ENCODE data around the gene TMCO4. TPM values are rescaled to one million over a fixed set of nuclear protein-coding genes. Genes with fewer than 3 reads are reported as not detected.

TMCO4 gene
- total RNA-seq, 2 experiments from 2014 or later: 13.2 to 15.6 TPM

DNA sequence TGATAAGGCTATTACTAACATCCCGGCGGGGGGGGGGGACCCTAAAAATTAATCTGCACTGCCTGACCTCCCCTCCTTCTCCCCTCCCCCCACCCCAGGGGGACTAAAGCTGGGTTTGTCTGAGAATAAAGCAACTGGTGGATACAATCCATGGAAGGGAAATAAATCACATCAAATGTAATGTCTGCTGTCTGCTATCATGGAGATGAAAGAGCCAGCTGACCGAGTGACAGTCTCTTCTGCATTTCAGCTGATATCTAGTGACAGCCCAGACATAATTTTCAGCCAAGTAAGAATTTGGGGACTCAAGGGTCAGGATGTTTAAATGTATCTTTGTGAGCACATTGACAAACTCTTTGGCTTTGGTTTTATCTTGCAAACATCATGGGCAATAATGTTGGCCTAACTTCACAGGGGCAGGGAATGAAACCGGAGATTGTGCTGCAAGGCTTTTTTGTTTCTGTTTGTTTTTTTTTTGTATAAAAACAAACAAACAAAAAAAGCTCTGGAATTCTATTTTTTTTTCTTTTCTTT is 90.4 kb downstream of the TMCO4 start:
- CTCF ChIA-PET: interaction anchor here (9.4 kb wide), 1 partner anchor 47 kb away, joined by 151 read pairs; the partner anchor contains the start of gene HTR6
- ATAC-seq (no peak), DNase-seq (no peak)
- no peaks in the 10 kb centered on the region for H3K27me3 Mint-ChIP-seq
- peak overlapping the region; percentile 60 for H3K27ac Mint-ChIP-seq
- POLR2A ChIA-PET: no interaction called here
- H3K4me3 Mint-ChIP-seq: no peak overlapping the region
- H3K36me3 Mint-ChIP-seq (ENCODE audit: low read depth): peaks cover 18% of the 10 kb centered on the region
- intact Hi-C loops (cut with DNase I, micrococcal nuclease): no loop called here
- no peaks in the 10 kb centered on the region for H3K9me3 Mint-ChIP-seq (ENCODE audit: low read depth)
- H3K4me1 Mint-ChIP-seq: peaks cover 39% of the 10 kb centered on the region

DNA sequence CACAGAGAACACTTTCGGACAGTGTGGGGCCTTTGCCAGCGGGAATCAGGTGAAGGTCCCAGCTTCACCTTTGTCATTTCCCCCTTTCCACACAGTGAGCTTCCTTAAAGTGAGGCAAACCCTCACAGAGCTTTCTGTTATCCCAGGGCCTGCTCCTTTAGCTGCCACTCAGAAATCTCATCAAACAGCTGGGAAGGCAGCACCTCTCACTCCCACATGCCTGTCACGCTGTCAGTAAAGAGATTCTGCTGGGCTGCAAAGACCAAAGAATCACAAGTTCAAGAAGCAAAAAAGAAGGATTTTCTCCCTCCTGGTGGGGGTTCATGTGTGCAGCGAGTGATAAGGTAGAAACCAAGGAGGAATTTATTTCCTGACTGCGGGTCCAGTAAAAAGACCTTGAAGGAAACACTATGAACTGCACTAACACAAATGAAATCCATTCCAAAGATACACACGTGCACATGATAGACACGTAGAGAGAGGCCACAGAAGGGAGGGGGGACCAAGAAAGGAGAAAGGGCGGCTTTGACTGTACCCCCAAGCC is 91.1 kb downstream of the TMCO4 start:
- Mint-ChIP-seq H3K9me3 (ENCODE audit: low read depth) (no peaks in the 10 kb centered on the region), H3K36me3 (ENCODE audit: low read depth) (peaks cover 18% of the 10 kb centered on the region), H3K4me3 (no peak overlapping the region), H3K27ac (peak overlapping the region; percentile 68), H3K27me3 (no peaks in the 10 kb centered on the region), H3K4me1 (peaks cover 46% of the 10 kb centered on the region)
- ATAC-seq (no peak), DNase-seq (no peak)
- POLR2A ChIA-PET: no interaction called here
- CTCF ChIA-PET: interaction anchor here (0.6 to 9.4 kb wide), 2 partner anchors 47 to 66 kb away, joined by 5 to 151 read pairs; partner anchors contain the start of gene HTR6
- intact Hi-C loops (cut with DNase I, micrococcal nuclease): no loop called here

DNA sequence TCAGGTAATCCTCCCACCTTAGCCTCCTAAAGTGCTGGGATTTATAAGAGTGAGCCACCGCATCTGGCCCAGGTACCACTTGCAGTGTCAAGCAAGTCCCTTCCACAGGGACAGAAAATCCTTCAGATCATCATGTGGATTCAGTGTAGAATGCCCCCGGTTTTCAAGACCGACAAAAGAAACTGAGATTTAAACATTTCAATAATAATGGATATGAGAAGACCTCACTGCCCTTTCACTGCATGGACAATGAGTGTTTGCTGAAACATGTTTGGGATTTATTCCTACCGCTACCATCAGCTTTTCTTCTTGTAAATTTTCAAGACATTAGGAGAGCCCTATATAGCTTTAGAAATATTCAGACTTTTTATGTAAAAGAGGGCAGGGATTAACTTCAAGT is 93.6 kb downstream of the TMCO4 start:
- DNase-seq: no peak
- Mint-ChIP-seq H3K36me3 (ENCODE audit: low read depth) (peaks cover 10% of the 10 kb centered on the region), H3K4me3 (no peak overlapping the region), H3K27me3 (no peaks in the 10 kb centered on the region), H3K9me3 (ENCODE audit: low read depth) (no peaks in the 10 kb centered on the region), H3K27ac (no peak overlapping the region), H3K4me1 (peaks cover 29% of the 10 kb centered on the region)
- no peak for ATAC-seq
- intact Hi-C loops (cut with DNase I, micrococcal nuclease): no loop called here
- CTCF ChIA-PET: interaction anchor here (0.6 to 9.4 kb wide), 7 partner anchors 8 to 515 kb away, joined by 3 to 151 read pairs (median 6); partner anchors contain the start of gene HTR6
- POLR2A ChIA-PET: interaction anchor here (0.6 kb wide), 1 partner anchor 444 kb away, joined by 4 read pairs; no protein-coding TSS in a partner anchor

DNA sequence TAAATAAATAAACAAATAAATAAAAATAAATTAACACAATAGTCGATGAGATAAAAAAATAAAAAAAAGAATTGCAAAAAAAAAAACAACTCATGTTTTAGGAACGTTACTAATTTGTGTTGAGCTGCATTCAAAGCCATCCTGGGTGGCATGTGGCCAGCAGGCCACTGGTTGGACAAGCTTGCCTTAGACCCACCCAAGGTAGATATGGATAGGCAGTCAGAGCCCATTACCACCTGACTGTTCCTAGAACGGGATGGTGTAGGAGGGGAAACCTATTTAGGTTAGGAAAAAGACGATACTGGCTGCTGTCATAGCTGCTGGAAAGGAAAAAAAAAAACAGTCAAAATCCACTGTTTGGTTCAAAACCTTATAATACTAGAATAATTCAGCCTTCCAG is 94.3 kb downstream of the TMCO4 start:
- ATAC-seq: no peak
- intact Hi-C loops (cut with DNase I, micrococcal nuclease): no loop called here
- ChIA-PET CTCF (interaction anchor here (0.6 to 9.4 kb wide), 11 partner anchors 10 to 1131 kb away, joined by 3 to 151 read pairs (median 5); partner anchors contain the start of gene HTR6), POLR2A (interaction anchor here (0.6 to 0.7 kb wide), 4 partner anchors 236 to 741 kb away, joined by 4 to 8 read pairs (median 6); no protein-coding TSS in a partner anchor)
- Mint-ChIP-seq H3K4me3 (no peak overlapping the region), H3K27me3 (no peaks in the 10 kb centered on the region), H3K36me3 (ENCODE audit: low read depth) (peaks cover 9% of the 10 kb centered on the region), H3K27ac (no peak overlapping the region), H3K4me1 (peaks cover 22% of the 10 kb centered on the region), H3K9me3 (ENCODE audit: low read depth) (no peaks in the 10 kb centered on the region)
- DNase-seq: no peak

DNA sequence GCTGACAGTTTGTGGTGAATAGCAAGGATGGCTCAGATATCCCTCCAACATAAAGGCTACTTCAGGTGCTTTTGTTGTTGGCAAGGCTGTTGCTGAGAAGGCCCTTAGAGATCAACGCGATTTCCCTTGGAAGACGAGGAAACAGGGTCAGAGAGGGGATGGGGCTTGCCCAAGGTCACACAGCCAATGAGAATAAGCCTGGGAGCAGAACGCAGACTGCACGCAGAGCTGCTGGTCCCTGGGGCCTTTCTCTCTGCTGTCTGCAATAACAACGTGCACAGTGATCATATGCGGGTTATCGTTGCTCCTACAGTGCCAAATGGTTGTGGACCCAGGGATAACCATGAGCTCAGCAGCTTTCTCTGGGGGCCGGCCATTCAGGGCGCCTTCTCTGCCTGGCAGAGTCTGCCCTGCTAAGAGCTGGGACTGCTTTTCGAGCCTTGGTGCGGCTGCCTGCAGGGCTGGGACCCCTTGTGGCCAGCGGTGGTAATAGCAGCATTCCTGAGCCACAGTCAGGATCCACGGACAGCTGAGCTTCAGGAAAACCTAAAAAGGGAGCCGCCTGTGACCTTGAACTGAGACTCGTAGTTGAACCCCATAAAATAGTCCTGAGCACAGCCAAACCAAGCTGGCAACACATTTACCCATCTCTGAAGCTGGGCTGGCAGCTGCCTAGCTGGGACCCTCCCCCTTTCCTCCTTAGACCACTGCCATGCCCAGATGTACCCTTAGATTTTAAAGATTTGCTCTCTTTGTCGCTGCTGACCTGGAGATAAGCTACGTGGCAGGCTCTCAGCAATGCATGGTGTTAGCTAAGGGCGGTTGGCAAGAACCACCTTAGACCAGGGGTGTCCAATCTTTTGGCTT is 95.2 kb downstream of the TMCO4 start:
- H3K27me3 Mint-ChIP-seq: no peaks in the 10 kb centered on the region
- ChIA-PET POLR2A (interaction anchor here (0.5 to 0.6 kb wide), 3 partner anchors 21 to 75 kb away, joined by 3 to 5 read pairs (median 3); no protein-coding TSS in a partner anchor), CTCF (interaction anchor here (0.6 to 9.4 kb wide), 32 partner anchors 8 to 1132 kb away, joined by 3 to 151 read pairs (median 4); partner anchors contain the start of gene HTR6)
- peaks cover 18% of the 10 kb centered on the region for H3K4me1 Mint-ChIP-seq
- H3K36me3 Mint-ChIP-seq (ENCODE audit: low read depth): peaks cover 11% of the 10 kb centered on the region
- no peak overlapping the region for H3K4me3 Mint-ChIP-seq
- intact Hi-C loops (cut with DNase I, micrococcal nuclease): loop anchor here (1.0 kb wide), 1 partner anchor 43 kb away; no protein-coding TSS in a partner anchor
- DNase-seq (peak; percentile 77), ATAC-seq (peak; percentile 75)
- no peak overlapping the region for H3K27ac Mint-ChIP-seq
- H3K9me3 Mint-ChIP-seq (ENCODE audit: low read depth): no peaks in the 10 kb centered on the region

DNA sequence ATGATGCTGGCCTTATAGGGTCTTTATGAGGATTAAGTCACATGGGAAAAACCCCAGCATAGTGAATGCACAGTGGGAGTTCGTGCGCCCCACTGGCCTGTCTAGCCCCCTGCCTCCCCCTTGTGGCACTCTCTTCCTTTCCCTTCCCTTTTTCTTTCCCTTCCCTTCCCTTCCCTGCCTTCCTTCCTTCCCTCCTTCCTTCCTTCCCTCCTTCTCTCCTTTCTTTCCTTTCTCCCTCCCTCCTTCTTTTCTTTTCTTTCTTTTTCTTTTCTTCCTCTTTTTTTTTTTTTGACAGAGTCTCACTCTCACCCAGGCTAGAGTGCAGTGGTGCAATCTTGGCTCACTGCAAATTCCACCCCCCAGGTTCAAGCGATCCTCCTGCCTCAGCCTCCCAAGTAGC is 96.4 kb downstream of the TMCO4 start:
- ATAC-seq: no peak
- ChIA-PET POLR2A (no interaction called here), CTCF (interaction anchor here (0.6 to 9.4 kb wide), 12 partner anchors 8 to 661 kb away, joined by 3 to 151 read pairs (median 4); partner anchors contain the start of gene HTR6)
- Mint-ChIP-seq H3K4me3 (no peak overlapping the region), H3K27ac (no peak overlapping the region), H3K27me3 (no peaks in the 10 kb centered on the region), H3K36me3 (ENCODE audit: low read depth) (peaks cover 9% of the 10 kb centered on the region), H3K9me3 (ENCODE audit: low read depth) (no peaks in the 10 kb centered on the region), H3K4me1 (peaks cover 10% of the 10 kb centered on the region)
- intact Hi-C loops (cut with DNase I, micrococcal nuclease): no loop called here
- DNase-seq: no peak

DNA sequence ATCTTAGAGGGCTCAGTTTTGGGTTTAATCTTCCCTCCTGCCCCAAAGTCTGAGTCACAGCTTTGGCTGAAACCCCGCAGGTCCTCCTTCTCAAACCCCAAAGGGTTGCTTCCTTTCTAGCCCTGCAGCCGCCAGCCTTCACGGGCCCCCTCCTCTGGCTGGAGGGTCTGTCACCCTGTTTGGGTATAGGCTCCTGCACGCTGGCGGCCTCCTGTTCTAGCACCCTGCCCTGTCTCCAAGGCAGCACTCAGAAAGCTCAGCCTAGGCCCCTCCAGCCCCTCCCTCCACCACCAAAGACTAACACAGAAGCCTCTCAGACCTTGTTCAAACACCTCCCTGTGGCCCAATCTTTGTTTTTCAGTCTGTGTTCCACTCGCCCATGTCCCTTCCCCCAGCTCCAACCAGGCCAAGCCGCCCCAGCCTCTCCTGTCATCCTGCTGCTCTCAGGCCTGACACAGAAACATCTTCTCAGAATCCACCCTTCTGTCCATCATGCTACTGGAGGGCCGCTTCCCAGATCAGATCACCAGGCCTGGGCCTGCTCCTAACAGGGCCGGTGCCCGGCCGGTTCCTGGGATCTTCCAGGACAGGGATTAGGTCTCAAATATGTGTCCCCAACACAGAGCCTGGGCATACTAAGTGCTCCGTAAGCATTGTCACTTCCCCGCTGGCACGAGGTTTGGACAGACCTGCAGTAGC is 99.5 kb downstream of the TMCO4 start:
- Mint-ChIP-seq H3K27ac (no peak overlapping the region), H3K4me1 (peaks cover 10% of the 10 kb centered on the region), H3K27me3 (no peaks in the 10 kb centered on the region), H3K4me3 (no peak overlapping the region), H3K9me3 (ENCODE audit: low read depth) (no peaks in the 10 kb centered on the region), H3K36me3 (ENCODE audit: low read depth) (peaks cover 10% of the 10 kb centered on the region)
- intact Hi-C loops (cut with DNase I, micrococcal nuclease): no loop called here
- POLR2A ChIA-PET: no interaction called here
- CTCF ChIA-PET: no interaction called here
- no peak for DNase-seq
- no peak for ATAC-seq

DNA sequence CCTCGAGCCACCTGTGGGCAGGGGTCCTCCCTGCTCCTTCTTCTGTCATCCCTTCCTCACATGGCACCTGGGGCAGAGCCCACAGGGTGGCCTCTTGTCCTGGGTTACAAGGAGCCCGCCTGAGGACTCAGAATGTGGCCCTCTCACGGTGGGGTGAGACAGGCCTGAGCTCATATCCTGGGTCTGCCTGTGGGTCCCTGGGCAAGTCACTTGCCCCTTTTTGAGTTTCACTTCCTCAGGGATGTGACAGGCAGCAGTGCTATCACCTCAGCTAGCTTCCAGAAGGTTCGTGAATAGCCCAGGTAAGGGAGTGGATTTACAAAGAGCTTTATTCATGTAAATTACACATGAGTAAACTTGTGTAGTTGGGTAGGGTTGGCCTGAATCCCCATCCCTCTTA is 101.5 kb downstream of the TMCO4 start:
- POLR2A ChIA-PET: no interaction called here
- intact Hi-C loops (cut with DNase I, micrococcal nuclease): no loop called here
- Mint-ChIP-seq H3K27ac (no peak overlapping the region), H3K36me3 (ENCODE audit: low read depth) (peaks cover 10% of the 10 kb centered on the region), H3K9me3 (ENCODE audit: low read depth) (no peaks in the 10 kb centered on the region), H3K4me1 (no peaks in the 10 kb centered on the region), H3K27me3 (no peaks in the 10 kb centered on the region), H3K4me3 (no peak overlapping the region)
- no peak for DNase-seq
- CTCF ChIA-PET: interaction anchor here (1.7 to 3.3 kb wide), 2 partner anchors 8 to 36 kb away, joined by 5 to 12 read pairs; no protein-coding TSS in a partner anchor
- no peak for ATAC-seq

DNA sequence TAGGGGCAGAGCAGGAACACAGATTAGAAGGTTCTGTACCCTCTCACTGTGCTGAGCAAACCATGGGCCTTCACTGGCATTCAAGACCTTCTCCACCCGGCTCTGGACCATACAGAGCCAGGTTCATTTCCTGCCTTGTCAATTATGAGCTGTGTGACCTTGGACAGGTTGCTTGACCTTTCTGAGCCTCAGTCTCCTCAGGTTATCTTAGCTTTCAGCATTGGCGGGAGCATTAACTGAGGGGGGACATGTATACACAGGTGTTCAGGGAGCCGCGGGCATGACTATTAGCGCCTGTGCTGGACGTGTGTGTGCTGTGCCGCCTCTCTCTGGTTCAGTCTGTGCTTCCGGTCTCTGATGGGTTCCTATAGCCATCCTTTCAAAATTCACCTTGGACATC is 102.9 kb downstream of the TMCO4 start:
- Mint-ChIP-seq H3K9me3 (ENCODE audit: low read depth) (no peaks in the 10 kb centered on the region), H3K4me1 (no peaks in the 10 kb centered on the region), H3K36me3 (ENCODE audit: low read depth) (peaks cover 17% of the 10 kb centered on the region), H3K4me3 (no peak overlapping the region), H3K27ac (no peak overlapping the region), H3K27me3 (no peaks in the 10 kb centered on the region)
- ChIA-PET CTCF (interaction anchor here (3.3 kb wide), 1 partner anchor 35 kb away, joined by 12 read pairs; no protein-coding TSS in a partner anchor), POLR2A (no interaction called here)
- no peak for DNase-seq
- intact Hi-C loops (cut with DNase I, micrococcal nuclease): no loop called here
- no peak for ATAC-seq

DNA sequence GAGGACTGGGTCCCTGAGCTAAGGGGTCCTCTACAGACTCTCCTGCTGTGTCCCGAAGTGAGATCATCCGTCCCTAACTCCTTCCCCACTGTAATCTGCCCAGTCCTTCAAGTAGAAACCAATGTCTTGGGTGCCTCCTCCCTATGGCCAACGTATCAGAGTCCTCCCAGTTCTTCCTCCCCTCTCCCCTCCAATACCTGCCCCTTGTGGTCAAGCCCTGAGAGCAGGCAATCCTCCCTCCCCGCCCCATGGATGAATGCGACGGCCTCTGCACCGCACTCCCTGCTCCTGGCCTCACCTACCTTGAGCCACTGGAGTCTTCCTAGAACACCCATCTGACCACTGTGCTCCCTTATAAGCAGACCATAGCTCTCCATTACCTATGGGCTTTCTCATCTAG is 103.9 kb downstream of the TMCO4 start:
- peaks cover 4% of the 10 kb centered on the region for H3K9me3 Mint-ChIP-seq (ENCODE audit: low read depth)
- ATAC-seq: no peak
- peaks cover 26% of the 10 kb centered on the region for H3K36me3 Mint-ChIP-seq (ENCODE audit: low read depth)
- ChIA-PET CTCF (interaction anchor here (2.7 to 3.3 kb wide), 2 partner anchors 8 to 34 kb away, joined by 12 to 13 read pairs; no protein-coding TSS in a partner anchor), POLR2A (no interaction called here)
- DNase-seq: no peak
- H3K4me3 Mint-ChIP-seq: no peak overlapping the region
- H3K27ac Mint-ChIP-seq: no peak overlapping the region
- no peaks in the 10 kb centered on the region for H3K27me3 Mint-ChIP-seq
- intact Hi-C loops (cut with DNase I, micrococcal nuclease): no loop called here
- H3K4me1 Mint-ChIP-seq: peaks cover 5% of the 10 kb centered on the region

DNA sequence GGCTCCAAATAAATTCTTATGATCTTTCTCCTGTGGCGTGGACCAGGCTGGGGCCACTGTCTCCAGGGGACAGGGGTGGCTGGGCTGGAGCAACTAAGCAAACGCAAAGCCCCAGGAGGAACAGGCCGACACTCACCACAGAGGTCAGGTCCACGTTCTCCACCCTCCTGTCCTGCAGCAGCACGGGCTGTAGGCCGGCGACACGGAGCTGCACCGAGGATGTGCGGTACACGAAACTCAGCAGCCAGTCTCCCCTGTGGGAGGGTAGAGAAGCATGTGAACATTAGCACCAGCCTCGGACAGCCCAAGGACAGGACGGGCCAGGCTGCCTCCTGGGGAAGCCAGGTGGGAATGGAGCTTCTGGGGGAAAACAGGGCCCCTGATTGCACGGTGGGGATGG is 105.4 kb downstream of the TMCO4 start:
- Mint-ChIP-seq H3K9me3 (ENCODE audit: low read depth) (peaks cover 11% of the 10 kb centered on the region), H3K4me3 (no peak overlapping the region), H3K36me3 (ENCODE audit: low read depth) (peaks cover 33% of the 10 kb centered on the region), H3K27ac (no peak overlapping the region), H3K27me3 (no peaks in the 10 kb centered on the region), H3K4me1 (peaks cover 8% of the 10 kb centered on the region)
- ChIA-PET POLR2A (no interaction called here), CTCF (interaction anchor here (2.7 kb wide), 1 partner anchor 10 kb away, joined by 13 read pairs; no protein-coding TSS in a partner anchor)
- no peak for DNase-seq
- intact Hi-C loops (cut with DNase I, micrococcal nuclease): no loop called here
- no peak for ATAC-seq
